Prostate gland (tissue), 2 donors: ENCODE data around the gene LACRT. TPM values are rescaled to one million over a fixed set of nuclear protein-coding genes. Genes with fewer than 3 reads are reported as not detected.
A peak's percentile ranks its signal among the peaks of the same experiment; 100 is the strongest.

Source experiments
- DNase-seq: peaks from one replicate; pipeline ENCODE4 v3.0.0-alpha.2; 2019; ENCODE audit warnings: low spot score
- H3K27ac ChIP-seq, 2 donors: fragments of 200-600 bp; sonication (generic); 2 replicates each; pipeline ENCODE4 v1.5.1; 2017 to 2019
- H3K27me3 ChIP-seq: fragments of 200-600 bp; sonication (generic); replicated peaks from 2 replicates; pipeline ENCODE4 v1.5.1; 2019; ENCODE audit not compliant: insufficient read depth
- H3K36me3 ChIP-seq, 2 donors: fragments of 200-600 bp; sonication (generic); 1 replicate in 1 of 2; 2 replicates in 1 of 2; pipeline versions ENCODE4 v1.5.1 to v1.8.1; 2017 to 2019
- H3K4me1 ChIP-seq: fragments of 200-600 bp; sonication (generic); replicated peaks from 2 replicates; pipeline ENCODE4 v1.5.1; 2019
- H3K4me3 ChIP-seq, 2 donors: fragments of 200-600 bp; sonication (generic); 2 replicates each; pipeline ENCODE4 v1.5.1; 2017 to 2019
- H3K9me3 ChIP-seq: fragments of 200-600 bp; sonication (generic); 2 replicates; pipeline ENCODE4 v1.5.1; 2017
- CTCF ChIP-seq, 4 experiments: fragments of 200-600 bp in 2 of 4; fragments of 450-650 bp in 2 of 4; sonication (generic) in 2 of 4; IDR thresholded peaks; 1 replicate in 3 of 4; 2 replicates in 1 of 4; pipeline ENCODE4 v1.5.1; 2016 to 2019; ENCODE audit warnings: antibody characterized with exemption in 4 of 4, mild to moderate bottlenecking in 2 of 4, moderate library complexity in 2 of 4
- POLR2A ChIP-seq: fragments of 450-650 bp; IDR thresholded peaks from one replicate; pipeline ENCODE4 v1.6.1; 2016; ENCODE audit warnings: antibody characterized with exemption, mild to moderate bottlenecking
- POLR2AphosphoS5 ChIP-seq: sonication (generic); formaldehyde crosslinking; IDR thresholded peaks from one replicate; pipeline ENCODE4 v1.6.1; 2017; ENCODE audit warnings: antibody characterized with exemption
- WGBS: methylation state at CpG from one replicate; pipeline ENCODE4 v1.1.5; 2018; 5-methylcytosine and 5-hydroxymethylcytosine counted together
- intact Hi-C: fragments of 100-400 bp; cut with DNase I; formaldehyde crosslinking; loops from one replicate; pipeline ENCODE4 v1.14.2; 2022
- total RNA-seq, 2 donors: library from RNA; depleted of rRNA; stranded (reverse); fragments of >200 nt; gene quantifications; one replicate each; pipeline ENCODE4 v1.1.0, GENCODE V29; 2016

The LACRT gene
- total RNA-seq, 2 donors from 2014 or later: not detected

- H3K27ac ChIP-seq: no peak overlapping the region
- no peaks in the 10 kb centered on the region for H3K27me3 ChIP-seq
- H3K4me1 ChIP-seq: no peaks in the 10 kb centered on the region
- 86% methylated on average over 5 of the region's 5 CpGs for WGBS
- no peak for TF ChIP-seq CTCF (IDR thresholded peaks at IDR 0.05)
- no peak for DNase-seq
- intact Hi-C loops: loop anchor here (5.0 kb wide), 1 partner anchor 358 kb away; no protein-coding TSS in a partner anchor
- H3K9me3 ChIP-seq: no peaks in the 10 kb centered on the region
- no peak overlapping the region for H3K4me3 ChIP-seq
- no peaks in the 10 kb centered on the region for H3K36me3 ChIP-seq
These were observed 35.7 kb downstream of the LACRT start for GRCh38 chr12:54598970-54599369.

- DNase-seq: peak; percentile 60
- no peak overlapping the region for H3K27ac ChIP-seq
- WGBS: 22% methylated on average over 3 of the region's 3 CpGs
- H3K9me3 ChIP-seq: no peaks in the 10 kb centered on the region
- no peak overlapping the region for H3K4me3 ChIP-seq
- TF ChIP-seq CTCF (IDR thresholded peaks at IDR 0.05): peak; percentile 61 to 72 (median 67)
- no peak for TF ChIP-seq POLR2A
- H3K4me1 ChIP-seq: no peaks in the 10 kb centered on the region
- no peaks in the 10 kb centered on the region for H3K27me3 ChIP-seq
- intact Hi-C loops: loop anchor here (5.0 kb wide), 1 partner anchor 361 kb away; no protein-coding TSS in a partner anchor
- H3K36me3 ChIP-seq: no peaks in the 10 kb centered on the region
These were observed 38.2 kb downstream of the LACRT start for GRCh38 chr12:54596526-54596946.

DNA sequence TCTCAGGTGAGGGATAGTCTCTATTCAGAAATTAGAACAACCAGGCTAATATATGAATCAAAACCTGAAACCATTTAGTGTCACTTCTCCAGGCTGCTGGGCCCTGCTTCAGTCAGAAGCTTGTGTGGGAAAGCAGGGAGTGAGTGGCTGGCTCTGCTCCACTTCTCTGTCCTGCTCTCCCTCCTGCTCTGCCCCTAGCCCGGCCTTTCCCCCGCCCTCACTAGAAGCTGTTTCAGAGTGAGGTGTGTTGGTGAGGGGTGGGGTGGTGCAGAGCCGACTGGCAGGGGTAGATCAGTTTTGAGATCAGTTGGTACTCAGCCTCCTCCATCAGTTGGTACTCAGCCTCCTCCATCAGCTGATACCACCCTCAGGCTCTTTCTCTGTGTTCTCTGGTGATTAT lies 39.2 kb downstream of the LACRT start:
- Histone ChIP-seq H3K36me3 (no peaks in the 10 kb centered on the region), H3K27ac (no peak overlapping the region), H3K27me3 (no peaks in the 10 kb centered on the region), H3K9me3 (no peaks in the 10 kb centered on the region), H3K4me3 (no peak overlapping the region), H3K4me1 (no peaks in the 10 kb centered on the region)
- TF ChIP-seq CTCF (IDR thresholded peaks at IDR 0.05): no peak
- no peak for TF ChIP-seq POLR2A
- TF ChIP-seq POLR2AphosphoS5: no peak
- intact Hi-C loops: loop anchor here (5.0 kb wide), 1 partner anchor 362 kb away; no protein-coding TSS in a partner anchor
- WGBS: 84% methylated on average over 3 of the region's 3 CpGs
- no peak for DNase-seq

- TF ChIP-seq POLR2A: no peak
- TF ChIP-seq CTCF (IDR thresholded peaks at IDR 0.05): no peak
- Histone ChIP-seq H3K4me3 (no peak overlapping the region), H3K36me3 (no peaks in the 10 kb centered on the region), H3K4me1 (no peaks in the 10 kb centered on the region), H3K27me3 (no peaks in the 10 kb centered on the region), H3K9me3 (no peaks in the 10 kb centered on the region), H3K27ac (no peak overlapping the region)
- intact Hi-C loops: no loop called here
- WGBS: 86% methylated on average over 5 of the region's 5 CpGs
- no peak for DNase-seq
These were observed 41.0 kb downstream of the LACRT start for GRCh38 chr12:54593725-54594124.

DNA sequence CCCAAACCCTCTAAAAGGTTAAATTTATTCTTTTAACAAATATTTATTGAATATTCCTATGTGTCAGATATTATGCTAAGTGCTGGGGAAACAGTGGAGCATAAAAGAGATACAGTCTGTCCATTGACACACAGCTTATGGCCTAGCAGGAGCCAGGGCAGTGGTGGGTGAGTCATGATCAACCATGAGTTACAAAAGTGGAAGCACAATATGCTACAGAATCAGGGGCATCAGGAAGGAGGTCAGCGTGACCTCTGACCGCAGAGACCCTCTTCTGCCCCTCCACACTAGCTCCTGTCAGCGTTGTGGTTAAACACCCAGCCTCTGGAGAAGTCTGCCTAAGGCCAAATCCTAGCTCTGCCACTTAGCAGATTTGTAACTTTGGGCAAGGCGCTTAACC lies 41.6 kb downstream of the LACRT start:
- Histone ChIP-seq H3K4me1 (no peaks in the 10 kb centered on the region), H3K27me3 (no peaks in the 10 kb centered on the region), H3K27ac (no peak overlapping the region), H3K9me3 (no peaks in the 10 kb centered on the region), H3K4me3 (no peak overlapping the region), H3K36me3 (no peaks in the 10 kb centered on the region)
- DNase-seq: no peak
- intact Hi-C loops: no loop called here
- TF ChIP-seq CTCF (IDR thresholded peaks at IDR 0.05) (no peak), POLR2AphosphoS5 (no peak), POLR2A (no peak)
- WGBS: 88% methylated on average over 4 of the region's 4 CpGs
